HepG2 (cell line): ENCODE data around the gene RPS19BP1. TPM values are rescaled to one million over a fixed set of nuclear protein-coding genes. Genes with fewer than 3 reads are reported as not detected.

Experiments used
- ATAC-seq: fragments of 200-7000 bp; cut with Tn5 transposase; 3 replicates; pipeline ENCODE4 v1.9.1; 2020; ENCODE audit warnings: mild to moderate bottlenecking, moderate library complexity
- BruUV-seq: library from RNA; stranded (reverse); fragments of 400-500 nt; replicated peaks from 2 replicates; lab custom pipeline; 2021; lab: Mats Ljungman, UMichigan
- CTCF ChIA-PET: fragments of 300-600 bp; formaldehyde crosslinking; extraction: SDS; loops from one replicate; lab custom pipeline; 2021; ENCODE audit warnings: low total read pairs, inconsistent platforms, low intra/inter-chr PET ratio; lab: Yijun Ruan, JAX
- POLR2A ChIA-PET: fragments of 350-600 bp; sonication (Branson Sonifier 250); formaldehyde crosslinking; loops from one replicate; lab custom pipeline; 2020; ENCODE audit warnings: antibody characterized with exemption, inconsistent platforms; lab: Yijun Ruan, JAX
- DNase-seq: peaks from one replicate; pipeline ENCODE4 v3.0.0-alpha.2; 2015; ENCODE audit warnings: low spot score
- FAIRE-seq: peaks from 3 replicates; lab custom pipeline; 2011; peaks lifted over from hg19 to GRCh38; lab: Jason Lieb, UNC
- H2AFZ ChIP-seq: one replicate; pipeline ENCODE4 v1.6.1; 2011; ENCODE audit warnings: low read length, inconsistent platforms
- H3K27ac ChIP-seq: fragments of 300-600 bp; 3 replicates; pipeline ENCODE4 v1.8.0; 2011; ENCODE audit warnings: mixed run types, mild to moderate bottlenecking, mixed read lengths, low read length, inconsistent platforms; ENCODE audit not compliant: insufficient read depth; ENCODE audit errors: extremely low read length
- H3K27me3 ChIP-seq, 2 experiments: fragments of 200-600 bp in 1 of 2; 2 replicates in 1 of 2; 3 replicates in 1 of 2; pipeline versions ENCODE4 v1.6.0 to v1.8.0; 2011; ENCODE audit warnings: low read length in 2 of 2, mild to moderate bottlenecking in 2 of 2, moderate library complexity in 2 of 2, inconsistent platforms in 1 of 2; ENCODE audit not compliant: insufficient read depth in 2 of 2, control insufficient read depth in 1 of 2
- H3K36me3 ChIP-seq, 2 experiments: fragments of 200-600 bp in 1 of 2; replicated peaks in 1 of 2; 2 replicates in 1 of 2; 3 replicates in 1 of 2; pipeline versions ENCODE4 v1.5.1 to v1.8.0; 2011; ENCODE audit warnings: low read length in 2 of 2, inconsistent platforms in 1 of 2; ENCODE audit not compliant: insufficient read depth in 2 of 2, control insufficient read depth in 1 of 2
- H3K4me1 ChIP-seq: 2 replicates; pipeline ENCODE4 v1.5.1; 2012; ENCODE audit warnings: low read length, inconsistent platforms; ENCODE audit not compliant: insufficient read depth
- H3K4me2 ChIP-seq: 2 replicates; pipeline ENCODE4 v1.6.0; 2011; ENCODE audit warnings: low read depth, low read length, inconsistent platforms
- H3K4me3 ChIP-seq, 3 experiments: fragments of 200-600 bp in 1 of 3; sonication (generic), shearing (Covaris generic) in 1 of 3; replicated peaks in 1 of 3; 2 replicates each; pipeline ENCODE4 v1.5.1; 2011 to 2016; ENCODE audit warnings: low read length in 3 of 3, inconsistent platforms in 2 of 3, low read depth in 2 of 3, mild to moderate bottlenecking in 2 of 3, control low read depth in 1 of 3, mixed read lengths in 1 of 3; ENCODE audit not compliant: insufficient read depth in 1 of 3
- H3K79me2 ChIP-seq: one replicate; pipeline ENCODE4 v1.6.1; 2011; ENCODE audit warnings: low read length, inconsistent platforms; ENCODE audit not compliant: insufficient read depth
- H3K9ac ChIP-seq: 2 replicates; pipeline ENCODE4 v1.6.0; 2011; ENCODE audit warnings: mild to moderate bottlenecking, low read depth, low read length, inconsistent platforms; ENCODE audit not compliant: insufficient read depth
- H3K9me3 ChIP-seq: 2 replicates; pipeline ENCODE4 v1.5.1; 2012; ENCODE audit warnings: mild to moderate bottlenecking, low read length
- H4K20me1 ChIP-seq: 2 replicates; pipeline ENCODE4 v1.6.0; 2011; ENCODE audit warnings: inconsistent platforms, mild to moderate bottlenecking, low read length, moderate library complexity; ENCODE audit not compliant: insufficient read depth
- AHR ChIP-seq: IDR thresholded peaks from 2 replicates; pipeline ENCODE4 v1.6.1; 2018; ENCODE audit warnings: missing genetic modification reagents, missing compliant biosample characterization
- CREB3 ChIP-seq: sonication (generic); formaldehyde crosslinking; IDR thresholded peaks from 2 replicates; pipeline ENCODE4 v1.5.0; 2020; ENCODE audit warnings: missing genetic modification reagents
- DZIP1 ChIP-seq: sonication (generic); formaldehyde crosslinking; IDR thresholded peaks from 2 replicates; pipeline ENCODE4 v1.5.0; 2020; ENCODE audit warnings: mild to moderate bottlenecking, missing genetic modification reagents
- FOXA3 ChIP-seq: IDR thresholded peaks from 2 replicates; pipeline ENCODE4 v1.6.1; 2016; ENCODE audit warnings: missing genetic modification reagents, missing compliant biosample characterization
- FOXP1 ChIP-seq, 2 experiments: fragments of 450-650 bp in 1 of 2; IDR thresholded peaks; 2 replicates each; pipeline ENCODE4 v1.6.1; 2017 to 2018; ENCODE audit warnings: antibody characterized with exemption in 1 of 2
- KDM5B ChIP-seq: sonication (generic); formaldehyde crosslinking; IDR thresholded peaks from 2 replicates; pipeline ENCODE4 v1.4.0; 2020; ENCODE audit warnings: missing genetic modification reagents, mild to moderate bottlenecking, borderline replicate concordance
- KDM6A ChIP-seq: IDR thresholded peaks from 2 replicates; pipeline ENCODE4 v1.6.1; 2016; ENCODE audit warnings: low read depth
- NFIC ChIP-seq: IDR thresholded peaks from 2 replicates; pipeline ENCODE4 v1.6.1; 2012; ENCODE audit warnings: mild to moderate bottlenecking, low read length, inconsistent platforms
- PBX2 ChIP-seq: IDR thresholded peaks from 2 replicates; pipeline ENCODE4 v1.6.1; 2016; ENCODE audit warnings: control low read depth
- SALL2 ChIP-seq: sonication (generic); formaldehyde crosslinking; IDR thresholded peaks from 2 replicates; pipeline ENCODE4 v1.8.1; 2023; ENCODE audit warnings: mild to moderate bottlenecking, missing genetic modification reagents, inconsistent platforms
- SNRNP70 ChIP-seq: fragments of 200-400 bp; formaldehyde crosslinking; IDR thresholded peaks from 2 replicates; pipeline ENCODE4 v1.6.1; 2017; ENCODE audit warnings: mild to moderate bottlenecking, low read depth, low read length, moderate library complexity
- TCF7 ChIP-seq: sonication (generic); IDR thresholded peaks from 2 replicates; pipeline ENCODE4 v1.6.1; 2016; ENCODE audit warnings: antibody characterized with exemption, low read depth
- YEATS4 ChIP-seq: sonication (generic); formaldehyde crosslinking; IDR thresholded peaks from 2 replicates; pipeline ENCODE4 v1.4.0; 2020; ENCODE audit warnings: missing genetic modification reagents, borderline replicate concordance
- ZBTB7A ChIP-seq: sonication (generic); formaldehyde crosslinking; IDR thresholded peaks from 2 replicates; pipeline ENCODE4 v1.8.0; 2022; ENCODE audit warnings: mild to moderate bottlenecking, missing genetic modification reagents
- ZKSCAN1 ChIP-seq: fragments of 150-350 bp; IDR thresholded peaks from 2 replicates; pipeline ENCODE4 v1.6.1; 2014; ENCODE audit warnings: low read length
- ZMAT3 ChIP-seq: sonication (generic); formaldehyde crosslinking; conservative IDR thresholded peaks from 2 replicates; pipeline ENCODE4 v1.7.0; 2021; ENCODE audit warnings: missing genetic modification reagents
- ZNF430 ChIP-seq: sonication (generic); formaldehyde crosslinking; IDR thresholded peaks from 2 replicates; pipeline ENCODE4 v1.9.0; 2021; ENCODE audit warnings: mild to moderate bottlenecking, missing genetic modification reagents
- ZNF629 ChIP-seq: sonication (generic); formaldehyde crosslinking; conservative IDR thresholded peaks from 2 replicates; pipeline ENCODE4 v1.5.0; 2020; ENCODE audit warnings: missing genetic modification reagents
- WGBS: methylation state at CpG from one replicate; pipeline ENCODE4 v1.1.6; 2017; ENCODE audit warnings: low lambda C conversion rate; 5-methylcytosine and 5-hydroxymethylcytosine counted together
- in situ Hi-C: cut with HindIII; loops from 2 replicates; pipeline ENCODE4 v1.10.0; 2017; ENCODE audit warnings: low pct_unique_long_range_greater_than_20kb; ENCODE audit not compliant: extremely low pct_ligation_motif_present
- intact Hi-C: fragments of 100-400 bp; cut with micrococcal nuclease; formaldehyde crosslinking; loops from one replicate; pipeline ENCODE4 v1.10.0; 2022; ENCODE audit not compliant: unreplicated experiment
- polyA plus RNA-seq, 8 experiments: library from polyadenylated mRNA; depleted of rRNA in 3 of 8; stranded (reverse) in 7 of 8; unstranded in 1 of 8; fragments of >200 nt; fragmentation: Illumina TruSeq in 4 of 8; extraction: Trizol in 4 of 8; gene quantifications; 2 replicates each; pipeline versions ENCODE4 v1.2.1 to v1.2.3, GENCODE V29; 2011 to 2016; ENCODE audit warnings: low read depth in 4 of 8, missing spikeins in 1 of 8, mixed read lengths in 1 of 8; ENCODE audit not compliant: insufficient read depth in 1 of 8
- total RNA-seq, 5 experiments: library from RNA; depleted of rRNA; stranded (reverse); fragments of >200 nt; fragmentation: Illumina TruSeq; extraction: Trizol; gene quantifications; 2 replicates each; pipeline ENCODE4 v1.2.3, GENCODE V29; 2016; ENCODE audit warnings: low read depth in 1 of 5
- TF ChIP-seq, protein P1 (sequence below): sonication (generic); formaldehyde crosslinking; IDR thresholded peaks from 2 replicates; pipeline ENCODE4 v1.4.0; 2020; ENCODE audit warnings: mild to moderate bottlenecking, missing genetic modification reagents

RPS19BP1 gene
- total and polyA plus RNA-seq, 2 of the 13 experiments (the other 11 are each of a cell fraction or from before 2014, with no cell fraction given), result 44.3 to 81.3 TPM

GRCh38 chr22:39481054-39481453 lies 51.5 kb downstream of the RPS19BP1 start (continued):
- no peak for TF ChIP-seq KDM5B (CRISPR knock-in tag)

DNA sequence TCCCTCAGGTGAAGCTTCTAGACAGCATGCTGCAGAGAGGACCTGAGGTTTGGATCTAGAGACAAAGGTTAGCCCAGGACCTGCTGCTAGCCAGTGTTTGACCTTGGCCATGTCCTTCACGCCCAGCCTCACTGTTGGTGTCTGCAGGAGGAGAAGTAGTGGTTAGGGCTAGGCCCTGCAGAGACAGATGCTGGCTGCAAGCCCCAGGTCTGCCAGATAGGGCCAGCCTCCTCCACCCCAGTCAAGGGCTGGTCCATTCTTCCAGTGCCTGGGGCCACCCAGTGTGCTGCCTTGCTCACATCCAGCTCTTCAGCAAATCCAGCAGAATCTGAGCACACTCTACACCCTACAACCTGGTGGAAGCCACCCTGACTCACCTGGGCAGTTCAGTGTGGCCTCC lies 52.0 kb downstream of the RPS19BP1 start:
- FAIRE-seq, result no peak
- H3K79me2 ChIP-seq, result no peaks in the 10 kb centered on the region
- no peak for TF ChIP-seq SALL2 (CRISPR knock-in tag)
- TF ChIP-seq ZBTB7A (CRISPR knock-in tag), result no peak
- no peak for TF ChIP-seq ZNF430
- no peak for TF ChIP-seq TCF7
- TF ChIP-seq DZIP1 (CRISPR knock-in tag), result no peak
- no peak for TF ChIP-seq SNRNP70
- TF ChIP-seq ZNF629 (CRISPR knock-in tag), result no peak
- TF ChIP-seq KDM6A (CRISPR knock-in tag), result no peak
- no peak for TF ChIP-seq ZMAT3 (CRISPR knock-in tag)
- no peak for TF ChIP-seq YEATS4 (CRISPR knock-in tag)
- no peak for TF ChIP-seq CREB3 (CRISPR knock-in tag)
- TF ChIP-seq, protein P1, sequence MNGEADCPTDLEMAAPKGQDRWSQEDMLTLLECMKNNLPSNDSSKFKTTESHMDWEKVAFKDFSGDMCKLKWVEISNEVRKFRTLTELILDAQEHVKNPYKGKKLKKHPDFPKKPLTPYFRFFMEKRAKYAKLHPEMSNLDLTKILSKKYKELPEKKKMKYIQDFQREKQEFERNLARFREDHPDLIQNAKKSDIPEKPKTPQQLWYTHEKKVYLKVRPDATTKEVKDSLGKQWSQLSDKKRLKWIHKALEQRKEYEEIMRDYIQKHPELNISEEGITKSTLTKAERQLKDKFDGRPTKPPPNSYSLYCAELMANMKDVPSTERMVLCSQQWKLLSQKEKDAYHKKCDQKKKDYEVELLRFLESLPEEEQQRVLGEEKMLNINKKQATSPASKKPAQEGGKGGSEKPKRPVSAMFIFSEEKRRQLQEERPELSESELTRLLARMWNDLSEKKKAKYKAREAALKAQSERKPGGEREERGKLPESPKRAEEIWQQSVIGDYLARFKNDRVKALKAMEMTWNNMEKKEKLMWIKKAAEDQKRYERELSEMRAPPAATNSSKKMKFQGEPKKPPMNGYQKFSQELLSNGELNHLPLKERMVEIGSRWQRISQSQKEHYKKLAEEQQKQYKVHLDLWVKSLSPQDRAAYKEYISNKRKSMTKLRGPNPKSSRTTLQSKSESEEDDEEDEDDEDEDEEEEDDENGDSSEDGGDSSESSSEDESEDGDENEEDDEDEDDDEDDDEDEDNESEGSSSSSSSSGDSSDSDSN, result no peak
- TF ChIP-seq NFIC, result no peak
- no peak for TF ChIP-seq PBX2 (CRISPR knock-in tag)
- no peak for TF ChIP-seq FOXP1 (IDR thresholded peaks at IDR 0.05)
- no peak for TF ChIP-seq FOXP1 (CRISPR knock-in tag; IDR thresholded peaks at IDR 0.05)
- no peak for TF ChIP-seq ZKSCAN1
- TF ChIP-seq FOXA3, result no peak
- TF ChIP-seq AHR (CRISPR knock-in tag), result no peak

More for the DNA sequence above, 52.0 kb downstream of the RPS19BP1 start:
- DNase-seq (no peak), ATAC-seq (no peak)
- Histone ChIP-seq H3K4me2 (no peak overlapping the region), H3K36me3 (no peaks in the 10 kb centered on the region), H3K4me3 (no peak overlapping the region), H4K20me1 (no peaks in the 10 kb centered on the region), H3K4me1 (peaks cover 1% of the 10 kb centered on the region; the same call in 1 of the 2 replicates), H3K9me3 (no peaks in the 10 kb centered on the region), H3K27ac (no peak overlapping the region), H2AFZ (no peak overlapping the region), H3K27me3 (no peaks in the 10 kb centered on the region; a peak in 1 of 5 replicates), H3K9ac (no peak overlapping the region)
- in situ Hi-C loops (no loop called here), intact Hi-C loops (no loop called here)
- no TSS peak for BruUV-seq
- POLR2A ChIA-PET, result interaction anchor here (1.1 kb wide), 1 partner anchor 39 kb away, joined by 4 read pairs; the partner anchor contains the start of gene ATF4
- WGBS, result no CpG with 5 or more reads among the region's 1 CpG
- CTCF ChIA-PET, result no interaction called here
